HG03439 (cell line): ENCODE results near the gene PHLDB2.

Source experiments
- ATAC-seq: cut with Tn5 transposase; IDR thresholded peaks from one replicate; pipeline ENCODE4 v1.9.1; 2021; ENCODE audit warnings: mild to moderate bottlenecking, moderate library complexity; ENCODE audit not compliant: unreplicated experiment

PHLDB2 gene

GRCh38 chr3:111882194-111882593, 23.1 kb downstream of the PHLDB2 start:
- no peak for ATAC-seq

GRCh38 chr3:111882799-111883198, 23.7 kb downstream of the PHLDB2 start:
- peak; percentile 92 for ATAC-seq

GRCh38 chr3:111884411-111885018, 25.4 kb downstream of the PHLDB2 start:
- ATAC-seq, result no peak

- ATAC-seq, result no peak
These were observed 26.5 kb downstream of the PHLDB2 start for GRCh38 chr3:111885578-111885977.

GRCh38 chr3:111890051-111890580, 31.1 kb downstream of the PHLDB2 start:
- no peak for ATAC-seq

- no peak for ATAC-seq
These were observed 33.0 kb downstream of the PHLDB2 start for GRCh38 chr3:111892070-111892469.

GRCh38 chr3:111895071-111895470, 36.0 kb downstream of the PHLDB2 start:
- ATAC-seq, result no peak

GRCh38 chr3:111899966-111900365, 40.9 kb downstream of the PHLDB2 start:
- ATAC-seq, result no peak

GRCh38 chr3:111901637-111902036, 42.6 kb downstream of the PHLDB2 start:
- ATAC-seq, result no peak

GRCh38 chr3:111902534-111902933, 43.5 kb downstream of the PHLDB2 start:
- no peak for ATAC-seq

- no peak for ATAC-seq
These were observed 44.0 kb downstream of the PHLDB2 start for GRCh38 chr3:111903067-111903511.

GRCh38 chr3:111904376-111905241, 45.5 kb downstream of the PHLDB2 start:
- no peak for ATAC-seq

- no peak for ATAC-seq
These were observed 47.6 kb downstream of the PHLDB2 start for GRCh38 chr3:111906656-111907055.

- ATAC-seq, result no peak
These were observed 48.1 kb downstream of the PHLDB2 start for GRCh38 chr3:111907151-111907550.

GRCh38 chr3:111910806-111911205, 51.7 kb downstream of the PHLDB2 start:
- ATAC-seq, result no peak

- no peak for ATAC-seq
These were observed 52.4 kb downstream of the PHLDB2 start for GRCh38 chr3:111911446-111911845.

- no peak for ATAC-seq
These were observed 54.2 kb downstream of the PHLDB2 start for GRCh38 chr3:111913163-111913763.

- no peak for ATAC-seq
These were observed 56.8 kb downstream of the PHLDB2 start for GRCh38 chr3:111915905-111916304.

GRCh38 chr3:111917300-111917699, 58.2 kb downstream of the PHLDB2 start:
- ATAC-seq, result no peak

GRCh38 chr3:111919370-111920065, 60.5 kb downstream of the PHLDB2 start:
- no peak for ATAC-seq

GRCh38 chr3:111921181-111921580, 62.1 kb downstream of the PHLDB2 start:
- no peak for ATAC-seq
